ENCODE results near the gene HOXC5.

DNA sequence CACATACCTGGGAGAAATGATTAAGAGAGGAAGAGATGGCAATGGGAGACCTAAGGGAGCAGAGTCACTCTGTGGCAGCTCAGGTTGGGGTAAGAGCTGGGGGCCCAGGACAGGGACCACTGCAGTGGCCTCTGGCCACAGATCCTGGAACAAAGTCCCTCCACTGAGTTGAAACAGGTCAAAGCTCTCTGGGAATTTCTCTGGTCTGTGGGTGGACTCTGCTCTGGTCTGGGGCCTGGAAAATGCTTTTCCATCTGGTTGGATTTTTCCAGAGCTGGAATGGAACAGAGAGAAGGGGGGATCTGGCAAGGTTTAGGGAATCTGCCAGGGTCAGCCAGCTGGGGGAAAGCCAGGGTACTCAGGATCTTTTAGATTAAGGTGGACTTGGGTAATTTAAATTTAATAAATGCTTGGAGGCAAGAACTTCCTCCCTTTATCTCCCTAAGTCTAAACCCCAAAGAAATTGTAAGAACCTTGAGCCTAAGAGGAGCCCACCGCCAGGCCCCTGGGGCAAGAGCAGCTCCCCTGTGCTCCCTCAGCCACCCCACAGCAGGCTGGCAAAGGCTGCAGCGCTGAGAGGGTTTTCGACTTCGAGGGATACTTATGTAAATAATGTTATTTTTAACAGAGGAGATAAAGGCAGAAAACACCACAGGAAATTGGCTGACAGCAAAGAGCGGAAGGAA lies 44.2 kb upstream of the HOXC5 start:
- TF ChIP-seq CTCF (conservative IDR thresholded peaks at IDR 0.05) (no peak), EZH2 (IDR thresholded peaks at IDR 0.05; ENCODE audit: low read depth) (no peak)
